ENCODE data around the gene ALDOA. TPM values are rescaled to one million over a fixed set of nuclear protein-coding genes. Genes with fewer than 3 reads are reported as not detected.

ALDOA gene
- total and polyA plus RNA-seq, 9 of the 15 experiments (the other 6 are each of a cell fraction or from before 2014, with no cell fraction given), result 311 to 2,224 (median 1,293) TPM

DNA sequence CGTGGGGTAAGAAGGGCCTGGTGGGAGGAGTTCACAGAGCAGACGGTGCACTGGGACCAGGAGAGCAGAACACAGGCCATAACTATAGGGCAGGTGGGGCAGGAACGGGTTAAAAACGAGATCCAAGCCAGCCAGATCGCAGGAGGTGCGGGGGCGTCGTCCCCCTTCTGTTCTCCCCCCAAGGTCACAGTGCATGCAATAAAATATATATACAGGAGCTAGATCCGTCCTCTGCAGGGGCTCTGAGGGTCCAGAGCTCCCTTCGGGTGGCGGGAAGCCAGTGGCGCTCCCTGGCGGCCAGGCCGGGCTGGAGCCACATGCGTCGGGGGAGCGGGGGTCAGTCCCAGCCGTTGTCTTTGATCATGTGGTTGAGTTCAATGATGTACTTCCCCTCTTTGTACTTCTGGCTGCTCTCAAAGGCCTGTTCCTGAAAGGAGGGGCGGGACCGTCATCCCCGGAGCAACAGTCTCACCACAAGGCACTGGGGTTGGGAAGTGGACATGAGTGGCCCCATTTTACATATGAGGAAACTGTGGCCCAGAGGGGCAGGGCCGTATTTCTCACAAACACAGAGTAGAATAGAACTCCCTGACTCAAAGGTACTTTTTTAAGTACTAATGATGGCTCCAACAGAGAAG is 26.9 kb downstream of the ALDOA start (continued):
- TF ChIP-seq SAFB2 (IDR thresholded peaks at IDR 0.05; ENCODE audit: borderline replicate concordance, low read depth, low read length, severe bottlenecking), result no peak
- 0 out of 2 replicates have a peak, but pooled peaks have one; percentile 40 for TF ChIP-seq CBX5 (IDR thresholded peaks at IDR 0.05; ENCODE audit: borderline replicate concordance, low read depth)
- TF ChIP-seq ZNF324 (CRISPR knock-in tag; IDR thresholded peaks at IDR 0.05), result peak; percentile 69; the same call in 1 of the 2 replicates
- no peak for TF ChIP-seq C11orf30 (IDR thresholded peaks at IDR 0.05; ENCODE audit: low read depth)
- 0 out of 2 replicates have a peak, but pooled peaks have one; percentile 54 for TF ChIP-seq SMARCE1 (IDR thresholded peaks at IDR 0.05)
- peak; percentile 60; the same call in 1 of the 2 replicates for TF ChIP-seq ELF2 (CRISPR knock-in tag; IDR thresholded peaks at IDR 0.05)
- no peak for TF ChIP-seq ZNF146 (CRISPR knock-in tag; IDR thresholded peaks at IDR 0.05; ENCODE audit: unreplicated experiment)
- 0 out of 2 replicates have a peak, but pooled peaks have one; percentile 80 for TF ChIP-seq ZNF518B (CRISPR knock-in tag; IDR thresholded peaks at IDR 0.05)
- TF ChIP-seq SREBF1 (IDR thresholded peaks at IDR 0.05; ENCODE audit: borderline replicate concordance, low read depth, low read length), result no peak
- peak; percentile 90 for TF ChIP-seq L3MBTL2 (IDR thresholded peaks at IDR 0.05)
- no peak for TF ChIP-seq RBM22 (IDR thresholded peaks at IDR 0.05; ENCODE audit: low read depth, low read length, poor library complexity, severe bottlenecking)
- peak; percentile 87; the same call in 1 of the 2 replicates for TF ChIP-seq KLF10 (CRISPR knock-in tag; IDR thresholded peaks at IDR 0.05)
- TF ChIP-seq ZEB2 (IDR thresholded peaks at IDR 0.05), result no peak; the same call in 1 of the 2 replicates
- TF ChIP-seq NCOA2 (IDR thresholded peaks at IDR 0.05; ENCODE audit: partially characterized antibody in 2 of 2), result no peak
- 0 out of 2 replicates have a peak, but pooled peaks have one; percentile 26 for TF ChIP-seq ZNF696 (CRISPR knock-in tag; conservative IDR thresholded peaks at IDR 0.05)
- 0 out of 2 replicates have a peak, but pooled peaks have one; percentile 4 for TF ChIP-seq SIN3B (IDR thresholded peaks at IDR 0.05; ENCODE audit: low read depth)
- peak; percentile 58 for TF ChIP-seq JUND (IDR thresholded peaks at IDR 0.05; ENCODE audit: borderline replicate concordance, low read depth, low read length)
- peak; percentile 89; the same call in 2 of the 3 replicates for TF ChIP-seq JUND (tag; IDR thresholded peaks at IDR 0.05; ENCODE audit: borderline replicate concordance, low read depth, low read length)
- TF ChIP-seq CEBPG (CRISPR knock-in tag; IDR thresholded peaks at IDR 0.05), result 0 out of 2 replicates have a peak, but pooled peaks have one; percentile 7
- TF ChIP-seq CEBPG (tag; conservative IDR thresholded peaks at IDR 0.05 in 1 of 2, IDR thresholded peaks at IDR 0.05 in 1 of 2), result no peak
- TF ChIP-seq RNF2 (IDR thresholded peaks at IDR 0.05), result peak; percentile 43; the same call in 1 of the 2 replicates
- peak; percentile 98 for TF ChIP-seq RBM25 (IDR thresholded peaks at IDR 0.05; ENCODE audit: low read depth, low read length, severe bottlenecking)
- TF ChIP-seq LCOR (CRISPR knock-in tag; IDR thresholded peaks at IDR 0.05), result no peak; the same call in 1 of the 2 replicates
- peak; percentile 82 for TF ChIP-seq E2F3 (CRISPR knock-in tag; IDR thresholded peaks at IDR 0.05)
- peak; percentile 83 for TF ChIP-seq ZNF444 (CRISPR knock-in tag; IDR thresholded peaks at IDR 0.05)
- TF ChIP-seq ARID3A (IDR thresholded peaks at IDR 0.05; ENCODE audit: borderline replicate concordance, low read depth, low read length), result no peak

All from K562 (cell line).